ENCODE measurements around the gene BRD7. TPM values are rescaled to one million over a fixed set of nuclear protein-coding genes. Genes with fewer than 3 reads are reported as not detected.

BRD7 gene
- total and polyA plus RNA-seq, 4 donors = 13.3 to 34.3 (median 14.1) TPM

- TF ChIP-seq TAF1 (conservative IDR thresholded peaks at IDR 0.05) (no peak), FOXA1 (IDR thresholded peaks at IDR 0.05) (no peak), NR2F2 (IDR thresholded peaks at IDR 0.05) (no peak), MAX (IDR thresholded peaks at IDR 0.05) (no peak), HNF4G (IDR thresholded peaks at IDR 0.05) (no peak), ATF3 (IDR thresholded peaks at IDR 0.05) (no peak), SP1 (IDR thresholded peaks at IDR 0.05) (no peak), EGR1 (IDR thresholded peaks at IDR 0.05; ENCODE audit: low read depth in 2 of 2) (no peak), HNF4A (conservative IDR thresholded peaks at IDR 0.05) (no peak), FOXA2 (IDR thresholded peaks at IDR 0.05) (no peak)
- no peak for DNase-seq (ENCODE audit: low spot score)
Measured at GRCh38 chr16:50316848-50317630, 51.7 kb downstream of the BRD7 start.

GRCh38 chr16:50316102-50316847, 52.5 kb downstream of the BRD7 start:
- TF ChIP-seq TAF1 (conservative IDR thresholded peaks at IDR 0.05) = no peak
- TF ChIP-seq SP1 (IDR thresholded peaks at IDR 0.05) = no peak
- no peak for TF ChIP-seq MAX (IDR thresholded peaks at IDR 0.05)
- no peak for TF ChIP-seq FOXA1 (IDR thresholded peaks at IDR 0.05)
- DNase-seq (ENCODE audit: low spot score) = no peak
- Histone ChIP-seq H3K27ac (ENCODE audit: low read depth in 1 of 2, low read length in 2 of 2) (no peak overlapping the region), H3K9ac (ENCODE audit: low read depth in 1 of 2, low read length in 2 of 2) (no peak overlapping the region), H3K4me1 (ENCODE audit: control insufficient read depth in 4 of 4, insufficient read depth in 4 of 4, low read length in 3 of 4) (no peaks in the 10 kb centered on the region), H3K4me3 (ENCODE audit: low read depth in 1 of 3, low read length in 3 of 3) (no peak overlapping the region), H3K27me3 (ENCODE audit: control insufficient read depth in 4 of 4, insufficient read depth in 4 of 4, low read length in 3 of 4) (no peaks in the 10 kb centered on the region), H3K9me3 (ENCODE audit: control insufficient read depth in 4 of 4, low read length in 3 of 4) (no peaks in the 10 kb centered on the region), H3K36me3 (ENCODE audit: control insufficient read depth in 4 of 4, insufficient read depth in 3 of 4, low read depth in 1 of 4, low read length in 3 of 4) (peaks cover 4 to 62% (median 53%) of the 10 kb centered on the region in 4 donors)
- 97% methylated on average over 12 of the region's 12 CpGs for WGBS

More at GRCh38 chr16:50316848-50317630, 51.7 kb downstream of the BRD7 start:
- Histone ChIP-seq H3K9me3 (ENCODE audit: control insufficient read depth in 4 of 4, low read length in 3 of 4) (no peaks in the 10 kb centered on the region), H3K9ac (ENCODE audit: low read depth in 1 of 2, low read length in 2 of 2) (no peak overlapping the region), H3K27me3 (ENCODE audit: control insufficient read depth in 4 of 4, insufficient read depth in 4 of 4, low read length in 3 of 4) (no peaks in the 10 kb centered on the region), H3K27ac (ENCODE audit: low read depth in 1 of 2, low read length in 2 of 2) (no peak overlapping the region), H3K36me3 (ENCODE audit: control insufficient read depth in 4 of 4, insufficient read depth in 3 of 4, low read depth in 1 of 4, low read length in 3 of 4) (peaks cover 4 to 62% (median 57%) of the 10 kb centered on the region in 4 donors), H3K4me3 (ENCODE audit: low read depth in 1 of 3, low read length in 3 of 3) (no peak overlapping the region), H3K4me1 (ENCODE audit: control insufficient read depth in 4 of 4, insufficient read depth in 4 of 4, low read length in 3 of 4) (no peaks in the 10 kb centered on the region)
- WGBS = 91% methylated on average over 10 of the region's 10 CpGs

- Histone ChIP-seq H3K9ac (ENCODE audit: low read depth in 1 of 2, low read length in 2 of 2) (no peak overlapping the region), H3K4me3 (ENCODE audit: low read depth in 1 of 3, low read length in 3 of 3) (no peak overlapping the region), H3K27me3 (ENCODE audit: control insufficient read depth in 4 of 4, insufficient read depth in 4 of 4, low read length in 3 of 4) (no peaks in the 10 kb centered on the region), H3K4me1 (ENCODE audit: control insufficient read depth in 4 of 4, insufficient read depth in 4 of 4, low read length in 3 of 4) (no peaks in the 10 kb centered on the region), H3K27ac (ENCODE audit: low read depth in 1 of 2, low read length in 2 of 2) (no peak overlapping the region), H3K36me3 (ENCODE audit: control insufficient read depth in 4 of 4, insufficient read depth in 3 of 4, low read depth in 1 of 4, low read length in 3 of 4) (peaks cover 4 to 56% (median 49%) of the 10 kb centered on the region in 4 donors), H3K9me3 (ENCODE audit: control insufficient read depth in 4 of 4, low read length in 3 of 4) (no peaks in the 10 kb centered on the region)
- no peak for TF ChIP-seq YY1 (IDR thresholded peaks at IDR 0.05)
- no peak for TF ChIP-seq EGR1 (IDR thresholded peaks at IDR 0.05; ENCODE audit: low read depth in 2 of 2)
- TF ChIP-seq HNF4G (IDR thresholded peaks at IDR 0.05) = no peak
- no peak for TF ChIP-seq RAD21 (IDR thresholded peaks at IDR 0.05)
- no peak for TF ChIP-seq GABPA (IDR thresholded peaks at IDR 0.05 in 1 of 2, conservative IDR thresholded peaks at IDR 0.05 in 1 of 2)
- TF ChIP-seq SP1 (IDR thresholded peaks at IDR 0.05) = no peak
- TF ChIP-seq ATF3 (IDR thresholded peaks at IDR 0.05) = no peak
- no peak for TF ChIP-seq NR2F2 (IDR thresholded peaks at IDR 0.05)
- TF ChIP-seq CTCF (IDR thresholded peaks at IDR 0.05; ENCODE audit: low read depth, low read length, missing input control) = no peak
- TF ChIP-seq MAX (IDR thresholded peaks at IDR 0.05) = no peak
- no peak for DNase-seq (ENCODE audit: low spot score)
- 93% methylated on average over 15 of the region's 15 CpGs for WGBS
Measured at GRCh38 chr16:50315346-50315997, 53.3 kb downstream of the BRD7 start.

All from liver (tissue), 9 donors.